Natural killer cell treated with Interleukin-12 subunit alpha and Interleukin-12 subunit beta and Interleukin-15 and Interleukin-18, amount 100 ng/mL, for 72 hours (primary cell): ENCODE measurements around the gene PPME1. TPM values are rescaled to one million over a fixed set of nuclear protein-coding genes. Genes with fewer than 3 reads are reported as not detected.
"Not testable (repeated sequence)": the region's sequence is repeated elsewhere in the genome, so short reads cannot be mapped to it uniquely, and the experiment has no call there.

Experiments
- ATAC-seq, 2 donors: fragments of 150-1000 bp; cut with Tn5 transposase in 1 of 2; sonication (Bioruptor Pico), chemical (Tn5 transposase) in 1 of 2; 2 replicates each; pipeline ENCODE4 v1.10.0; 2021
- DNase-seq: peaks from one replicate; pipeline ENCODE4 v3.0.0; 2022; ENCODE audit warnings: low spot score
- H3K27ac Mint-ChIP-seq, 2 donors: 1 replicate in 1 of 2; 2 replicates in 1 of 2; pipeline ENCODE4 v1.8.0; 2022; ENCODE audit warnings: mixed read lengths in 2 of 2, mild to moderate bottlenecking in 1 of 2, moderate library complexity in 1 of 2
- H3K27me3 Mint-ChIP-seq, 2 donors: 1 replicate in 1 of 2; 2 replicates in 1 of 2; pipeline ENCODE4 v1.8.0; 2022; ENCODE audit warnings: mixed read lengths in 2 of 2
- H3K36me3 Mint-ChIP-seq: one replicate; pipeline ENCODE4 v1.8.0; 2022; ENCODE audit warnings: mixed read lengths
- H3K4me1 Mint-ChIP-seq, 2 donors: 1 replicate in 1 of 2; 2 replicates in 1 of 2; pipeline ENCODE4 v1.8.0; 2022; ENCODE audit warnings: low read depth in 2 of 2, mixed read lengths in 2 of 2, mild to moderate bottlenecking in 1 of 2
- H3K4me3 Mint-ChIP-seq: one replicate; pipeline ENCODE4 v1.8.0; 2022; ENCODE audit warnings: mixed read lengths
- H3K9me3 Mint-ChIP-seq: 2 replicates; pipeline ENCODE4 v1.8.0; 2022; ENCODE audit warnings: mixed read lengths
- total RNA-seq, 2 donors: library from RNA; stranded (reverse); gene quantifications; one replicate each; pipeline ENCODE4 v1.2.3, GENCODE V29; 2022

The PPME1 gene, protein sequence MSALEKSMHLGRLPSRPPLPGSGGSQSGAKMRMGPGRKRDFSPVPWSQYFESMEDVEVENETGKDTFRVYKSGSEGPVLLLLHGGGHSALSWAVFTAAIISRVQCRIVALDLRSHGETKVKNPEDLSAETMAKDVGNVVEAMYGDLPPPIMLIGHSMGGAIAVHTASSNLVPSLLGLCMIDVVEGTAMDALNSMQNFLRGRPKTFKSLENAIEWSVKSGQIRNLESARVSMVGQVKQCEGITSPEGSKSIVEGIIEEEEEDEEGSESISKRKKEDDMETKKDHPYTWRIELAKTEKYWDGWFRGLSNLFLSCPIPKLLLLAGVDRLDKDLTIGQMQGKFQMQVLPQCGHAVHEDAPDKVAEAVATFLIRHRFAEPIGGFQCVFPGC
- total RNA-seq = 10 to 100 TPM; 50.6 to 51.5 TPM

GRCh38 chr11:74170694-74171629 is at the start of gene PPME1, which contains the start of gene C2CD3:
PPME1 (plus strand) TSS chr11:74171289; CDS start chr11:74171422, 133 bp downstream.
C2CD3 (minus strand) TSS chr11:74171002; CDS start chr11:74170792, 210 bp downstream.
- H3K27ac Mint-ChIP-seq = no peak within 1 kb of the TSS
- DNase-seq (peak; percentile 99), ATAC-seq (peak; percentile 97 to 98)
- no peak within 1 kb of the TSS for H3K4me3 Mint-ChIP-seq
- H3K36me3 Mint-ChIP-seq = no peaks in the 10 kb centered on the region
- peaks cover 6 to 9% of the 10 kb centered on the region in 2 donors for H3K4me1 Mint-ChIP-seq
- no peaks in the 10 kb centered on the region for H3K27me3 Mint-ChIP-seq
- H3K9me3 Mint-ChIP-seq = no peaks in the 10 kb centered on the region

DNA sequence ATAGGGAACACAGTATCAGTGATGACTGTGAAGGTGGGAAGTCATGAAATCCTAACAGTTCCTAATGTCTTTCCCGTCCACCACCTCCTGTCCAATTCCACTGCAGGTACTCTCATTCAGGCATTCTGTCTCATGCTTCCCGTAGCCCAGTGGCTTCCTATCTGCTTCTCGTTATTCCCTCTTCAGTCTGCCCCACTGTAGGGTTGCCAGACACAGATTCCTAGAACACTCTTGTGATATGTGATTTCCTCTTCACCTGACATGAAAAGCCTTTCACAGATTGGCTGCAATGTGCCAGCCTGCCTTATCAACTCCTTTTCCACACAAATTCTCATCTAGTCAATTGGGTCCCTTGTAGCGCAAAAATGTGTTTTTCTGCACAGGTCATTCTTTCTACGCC is 49.3 kb upstream of the PPME1 start:
- H3K27me3 Mint-ChIP-seq = no peaks in the 10 kb centered on the region
- H3K36me3 Mint-ChIP-seq = peaks cover 15% of the 10 kb centered on the region
- no peaks in the 10 kb centered on the region for H3K4me1 Mint-ChIP-seq
- no peak for ATAC-seq
- no peak overlapping the region for H3K27ac Mint-ChIP-seq
- DNase-seq = no peak
- H3K4me3 Mint-ChIP-seq = no peak overlapping the region
- H3K9me3 Mint-ChIP-seq = peaks cover 3% of the 10 kb centered on the region

DNA sequence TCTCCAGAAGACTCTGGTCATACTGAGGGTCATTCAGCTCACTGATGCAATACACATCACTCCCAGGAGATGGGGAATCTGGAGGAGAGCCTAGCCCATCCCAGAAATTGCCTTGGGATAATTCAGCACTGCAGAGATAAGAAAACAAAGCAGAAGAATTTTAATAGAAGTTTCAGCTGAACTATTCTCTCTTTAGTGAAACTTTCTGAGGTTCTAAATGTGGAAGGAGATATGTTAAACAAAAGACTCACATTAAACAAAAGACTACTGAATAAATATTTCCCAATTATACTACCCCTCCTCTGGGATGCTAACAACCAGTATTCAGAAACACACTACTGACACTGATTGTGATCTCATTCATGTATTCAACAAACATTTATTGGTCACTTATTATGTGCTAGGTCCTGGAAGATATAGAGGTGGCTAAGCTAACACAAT is 48.1 kb upstream of the PPME1 start:
- no peak for DNase-seq
- no peak overlapping the region for H3K27ac Mint-ChIP-seq
- H3K27me3 Mint-ChIP-seq = no peaks in the 10 kb centered on the region
- peaks cover 15% of the 10 kb centered on the region for H3K36me3 Mint-ChIP-seq
- H3K4me3 Mint-ChIP-seq = no peak overlapping the region
- no peak for ATAC-seq
- H3K9me3 Mint-ChIP-seq = peaks cover 3% of the 10 kb centered on the region
- H3K4me1 Mint-ChIP-seq = no peaks in the 10 kb centered on the region

GRCh38 chr11:74129121-74129520 is 42.0 kb upstream of the PPME1 start:
- H3K36me3 Mint-ChIP-seq, H3K9me3 Mint-ChIP-seq, H3K27me3 Mint-ChIP-seq, DNase-seq, H3K4me1 Mint-ChIP-seq, H3K27ac Mint-ChIP-seq, ATAC-seq, H3K4me3 Mint-ChIP-seq: not testable (repeated sequence)

DNA sequence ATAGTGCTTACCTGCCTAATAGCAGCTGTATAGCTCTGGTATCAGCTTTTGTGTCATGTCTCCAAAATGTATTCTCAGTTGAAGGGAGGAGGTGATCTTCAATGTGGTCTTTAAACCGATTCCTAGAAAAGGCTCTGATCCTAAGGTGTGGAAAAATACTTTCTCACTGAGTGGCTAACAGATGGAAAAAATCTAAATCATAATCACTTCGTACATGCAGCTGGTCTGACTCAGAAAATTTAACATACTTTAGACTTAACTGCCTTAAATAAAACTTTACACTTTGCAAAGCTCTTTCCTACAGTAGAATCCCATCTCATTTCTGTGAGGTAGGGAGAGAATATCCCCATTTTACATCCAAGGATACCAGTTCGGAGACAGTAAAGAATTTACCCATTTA is 38.3 kb upstream of the PPME1 start:
- no peaks in the 10 kb centered on the region for H3K4me1 Mint-ChIP-seq
- H3K4me3 Mint-ChIP-seq = no peak overlapping the region
- H3K27me3 Mint-ChIP-seq = no peaks in the 10 kb centered on the region
- H3K27ac Mint-ChIP-seq = no peak overlapping the region
- no peak for ATAC-seq
- no peaks in the 10 kb centered on the region for H3K9me3 Mint-ChIP-seq
- peaks cover 14% of the 10 kb centered on the region for H3K36me3 Mint-ChIP-seq
- DNase-seq = no peak

DNA sequence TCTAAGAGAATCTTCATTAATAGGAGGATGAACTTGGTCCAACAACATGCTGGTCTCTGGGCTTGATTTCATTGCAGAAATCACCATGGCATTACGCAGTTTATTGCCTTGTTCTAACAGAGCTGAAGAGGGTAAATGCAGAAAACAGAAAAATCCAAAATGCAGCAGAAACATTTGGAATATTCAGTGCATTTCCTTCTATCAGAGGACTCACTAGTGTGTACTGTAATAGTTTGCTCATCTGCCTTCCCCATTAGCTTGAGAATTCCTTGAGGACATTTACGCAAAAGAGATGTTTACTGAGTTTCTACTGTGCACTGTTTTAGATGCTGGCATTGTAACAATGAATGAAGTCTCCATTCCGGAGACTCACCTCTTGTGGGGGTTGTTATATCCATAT is 37.7 kb upstream of the PPME1 start:
- Mint-ChIP-seq H3K27ac (no peak overlapping the region), H3K9me3 (no peaks in the 10 kb centered on the region), H3K27me3 (no peaks in the 10 kb centered on the region), H3K4me3 (no peak overlapping the region), H3K4me1 (no peaks in the 10 kb centered on the region), H3K36me3 (peaks cover 14% of the 10 kb centered on the region)
- no peak for ATAC-seq
- no peak for DNase-seq

DNA sequence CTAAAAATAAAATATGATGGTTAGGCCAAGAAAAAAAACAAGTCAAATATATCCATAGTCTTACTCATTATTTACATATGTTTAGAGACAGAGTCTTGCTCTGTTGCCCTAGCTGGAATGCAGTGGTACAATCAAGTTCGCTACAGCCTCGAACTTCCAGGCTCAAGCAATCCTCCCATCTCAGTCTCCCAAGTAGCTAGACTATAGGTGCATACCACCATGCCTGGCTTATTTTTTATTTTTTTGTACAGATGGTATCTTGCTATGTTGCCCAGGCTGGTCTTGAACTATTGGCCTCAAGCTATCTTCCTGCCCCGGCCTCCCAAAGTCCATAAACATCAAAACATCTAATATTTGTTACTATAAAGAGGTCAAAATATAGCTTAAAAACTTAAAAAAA is 36.4 kb upstream of the PPME1 start:
- peaks cover 14% of the 10 kb centered on the region for H3K36me3 Mint-ChIP-seq

DNA sequence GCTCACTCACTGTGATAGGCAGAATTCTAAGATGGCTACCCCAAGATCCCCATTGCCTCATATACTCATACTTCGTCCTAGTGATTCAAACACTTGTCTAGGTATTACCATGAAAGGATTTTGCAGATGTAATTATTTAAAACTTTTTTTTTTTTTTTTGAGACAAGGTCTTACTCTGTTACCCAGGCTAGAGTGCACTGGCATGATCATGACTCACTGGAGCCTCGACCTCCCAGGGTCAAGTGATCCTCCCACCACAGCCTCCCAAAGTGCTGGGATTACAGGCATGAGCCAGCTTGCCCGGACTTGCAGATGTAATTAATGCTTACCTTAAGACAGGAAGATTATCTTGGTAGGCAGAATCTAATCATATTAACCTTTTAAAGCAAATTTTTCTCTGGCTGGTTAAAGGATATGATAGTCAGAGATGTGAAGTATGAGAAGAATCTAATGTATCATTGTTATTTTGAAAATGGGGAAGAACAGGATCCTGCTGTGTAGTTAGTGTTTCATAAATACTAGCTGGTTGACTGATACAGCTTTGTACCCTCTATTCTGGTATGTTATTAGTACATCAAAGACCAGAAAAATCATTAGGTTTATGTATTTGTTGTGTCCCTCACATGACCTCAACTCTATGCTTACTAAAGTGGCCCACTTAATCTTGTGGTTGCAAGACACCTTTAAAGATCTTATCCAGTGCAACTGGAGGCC is 35.8 kb upstream of the PPME1 start:
- H3K27me3 Mint-ChIP-seq = no peaks in the 10 kb centered on the region
- H3K4me3 Mint-ChIP-seq = no peak overlapping the region
- ATAC-seq (no peak), DNase-seq (no peak)
- H3K4me1 Mint-ChIP-seq = no peaks in the 10 kb centered on the region
- no peak overlapping the region for H3K27ac Mint-ChIP-seq
- peaks cover 14% of the 10 kb centered on the region for H3K36me3 Mint-ChIP-seq
- H3K9me3 Mint-ChIP-seq = no peaks in the 10 kb centered on the region

More for the DNA sequence above, 36.4 kb upstream of the PPME1 start:
- no peaks in the 10 kb centered on the region for H3K27me3 Mint-ChIP-seq
- H3K27ac Mint-ChIP-seq = no peak overlapping the region
- H3K4me3 Mint-ChIP-seq = no peak overlapping the region
- no peaks in the 10 kb centered on the region for H3K4me1 Mint-ChIP-seq
- ATAC-seq (no peak), DNase-seq (no peak)
- H3K9me3 Mint-ChIP-seq = no peaks in the 10 kb centered on the region

DNA sequence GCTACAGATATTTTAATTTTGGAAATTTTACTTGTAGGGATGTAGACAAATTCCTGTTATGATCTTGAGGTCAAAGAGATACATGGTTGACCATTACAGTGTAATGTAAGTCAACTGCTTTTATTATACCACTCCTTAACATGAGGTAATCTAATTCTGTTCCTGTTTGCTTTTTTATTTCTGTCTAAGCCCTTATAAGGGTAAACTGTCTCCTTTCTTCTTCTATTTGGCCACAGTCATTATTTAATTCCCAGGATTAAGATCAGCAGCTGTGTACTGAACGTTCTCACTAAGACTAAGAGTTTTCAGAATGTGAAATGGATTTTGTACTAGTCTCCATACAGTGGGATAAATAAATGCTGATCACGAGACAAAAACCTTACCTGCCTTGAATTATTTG is 33.1 kb upstream of the PPME1 start:
- DNase-seq = no peak
- peaks cover 0 to 4% of the 10 kb centered on the region in 2 donors for H3K4me1 Mint-ChIP-seq
- H3K27me3 Mint-ChIP-seq = no peaks in the 10 kb centered on the region
- H3K27ac Mint-ChIP-seq = no peak overlapping the region
- H3K36me3 Mint-ChIP-seq = peaks cover 5% of the 10 kb centered on the region
- ATAC-seq = no peak
- no peak overlapping the region for H3K4me3 Mint-ChIP-seq
- no peaks in the 10 kb centered on the region for H3K9me3 Mint-ChIP-seq

- H3K36me3 Mint-ChIP-seq = peaks cover 5% of the 10 kb centered on the region
- H3K4me3 Mint-ChIP-seq = no peak overlapping the region
- no peak overlapping the region for H3K27ac Mint-ChIP-seq
- ATAC-seq (no peak), DNase-seq (no peak)
- no peaks in the 10 kb centered on the region for H3K27me3 Mint-ChIP-seq
- peaks cover 0 to 4% of the 10 kb centered on the region in 2 donors for H3K4me1 Mint-ChIP-seq
- H3K9me3 Mint-ChIP-seq = no peaks in the 10 kb centered on the region
These were observed 32.5 kb upstream of the PPME1 start for GRCh38 chr11:74138572-74138971.

DNA sequence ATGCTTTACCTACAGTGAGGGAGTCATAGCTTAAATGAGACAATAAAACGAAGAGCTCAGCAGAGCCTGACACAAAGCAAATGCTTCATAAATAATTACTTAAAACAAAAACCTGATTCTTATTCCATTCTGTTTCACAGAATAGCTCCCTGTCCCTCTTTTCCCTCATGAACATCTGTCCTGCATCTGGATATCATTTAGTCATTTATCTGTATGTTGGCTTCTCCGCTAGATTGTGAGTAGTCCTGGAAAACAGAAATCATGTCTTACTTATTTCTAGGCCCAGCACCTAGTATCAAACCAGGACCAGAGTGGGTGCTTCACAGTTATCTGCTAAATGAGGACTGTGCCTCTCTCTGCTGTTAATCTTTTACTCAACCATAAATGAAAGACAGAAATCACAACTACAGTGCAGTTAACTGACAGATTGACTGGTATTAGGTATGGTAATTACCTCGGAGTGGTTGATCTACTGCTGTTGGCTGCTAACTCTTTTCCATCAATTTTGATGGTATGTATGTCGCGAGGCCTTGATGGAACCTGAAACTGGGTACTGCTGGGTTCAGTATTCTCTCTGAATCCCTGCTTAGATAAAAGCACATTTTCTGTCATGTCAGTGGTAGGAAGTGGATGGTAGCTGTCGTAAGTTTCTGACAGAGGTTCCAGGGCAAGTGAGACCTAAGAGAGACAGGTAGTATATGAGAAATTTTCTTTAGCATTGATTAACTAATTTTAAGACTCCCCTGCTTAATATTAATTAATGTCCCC is 31.8 kb upstream of the PPME1 start:
- Mint-ChIP-seq H3K4me1 (peaks cover 0 to 4% of the 10 kb centered on the region in 2 donors), H3K27me3 (no peaks in the 10 kb centered on the region), H3K4me3 (no peak overlapping the region), H3K9me3 (no peaks in the 10 kb centered on the region), H3K36me3 (peaks cover 5% of the 10 kb centered on the region), H3K27ac (no peak overlapping the region)
- no peak for DNase-seq
- no peak for ATAC-seq

DNA sequence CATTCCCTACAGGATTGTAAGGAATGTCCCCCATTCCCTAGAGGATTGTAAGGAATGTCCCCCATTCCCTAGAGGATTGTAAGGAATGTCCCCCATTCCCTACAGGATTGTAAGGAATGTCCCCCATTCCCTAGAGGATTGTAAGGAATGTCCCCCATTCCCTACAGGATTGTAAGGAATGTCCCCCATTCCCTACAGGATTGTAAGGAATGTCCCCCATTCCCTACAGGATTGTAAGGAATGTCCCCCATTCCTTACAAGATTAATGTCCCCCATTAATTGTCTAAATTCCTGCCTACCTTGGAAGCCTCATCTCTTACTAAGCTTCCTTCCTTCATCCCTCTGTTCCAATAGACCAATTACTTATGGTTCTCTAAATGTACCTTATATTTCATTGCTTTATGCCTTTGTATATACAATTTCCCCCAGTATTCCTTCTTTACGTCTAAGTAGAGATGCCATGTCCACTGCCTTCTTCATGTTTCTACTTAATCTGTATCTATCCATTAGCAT is 31.1 kb upstream of the PPME1 start:
- not testable (repeated sequence) for H3K27ac Mint-ChIP-seq, H3K4me3 Mint-ChIP-seq, H3K9me3 Mint-ChIP-seq

DNA sequence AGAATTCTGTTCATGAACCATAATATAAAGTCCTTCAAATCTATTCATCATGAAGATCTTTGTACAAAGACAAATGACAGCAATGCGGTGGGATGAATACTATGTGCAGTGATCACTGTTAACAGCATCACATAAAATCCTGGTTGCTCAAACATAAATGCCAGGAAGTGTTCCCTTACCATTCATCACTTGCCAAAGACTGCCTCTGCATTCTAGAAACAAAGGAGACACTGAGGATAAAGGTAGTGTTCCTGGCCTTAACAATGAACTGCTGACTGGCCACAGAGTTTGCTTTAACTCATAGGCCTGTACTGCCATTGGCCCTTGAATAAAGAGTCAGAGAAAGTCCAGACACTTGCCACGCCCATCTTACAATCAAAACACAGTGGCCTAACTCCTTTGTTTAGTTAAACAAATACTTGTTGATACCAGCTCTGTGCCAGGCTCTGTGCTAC is 29.8 kb upstream of the PPME1 start:
- Mint-ChIP-seq H3K9me3 (no peaks in the 10 kb centered on the region), H3K27me3 (no peaks in the 10 kb centered on the region), H3K4me1 (peaks cover 4 to 7% of the 10 kb centered on the region in 2 donors), H3K36me3 (no peaks in the 10 kb centered on the region), H3K27ac (no peak overlapping the region), H3K4me3 (no peak overlapping the region)
- ATAC-seq (no peak), DNase-seq (no peak)

More for the DNA sequence above, 31.1 kb upstream of the PPME1 start:
- ATAC-seq, H3K36me3 Mint-ChIP-seq, H3K27me3 Mint-ChIP-seq, DNase-seq, H3K4me1 Mint-ChIP-seq: not testable (repeated sequence)
